B cell (primary cell): Measurements from ENCODE around the gene KCTD17. TPM values are rescaled to one million over a fixed set of nuclear protein-coding genes. Genes with fewer than 3 reads are reported as not detected.

Experiments
- polyA plus RNA-seq: library from polyadenylated mRNA; depleted of rRNA; stranded (reverse); fragments of >200 nt; gene quantifications from 2 replicates; pipeline ENCODE4 v1.2.3, GENCODE V29; 2012
- small RNA-seq: library from RNA; depleted of rRNA; stranded (forward); fragments of <200 nt; gene quantifications from one replicate; pipeline ENCODE3, GENCODE V24; 2012; ENCODE audit warnings: low replicate concordance, low read depth; ENCODE audit not compliant: insufficient read length
- total RNA-seq, 2 donors: library from RNA; stranded (reverse); fragments of 120-200 nt in 1 of 2; gene quantifications; 1 replicate in 1 of 2; 2 replicates in 1 of 2; pipeline versions ENCODE4 v1.2.3 to v1.2.4, GENCODE V29; 2013 to 2022

The KCTD17 gene
- total and polyA plus RNA-seq, 2 donors (not counting 1 experiment from before 2014, with no cell fraction given) = 29.0 to 41.3 TPM

Small RNA genes lying within 50 kb of the gene (small RNA-seq; reads per million reads assigned to genes)
- gene RF00019 = not detected

Other genes with a start within 250 kb of the KCTD17 start
- not detected in 2 replicates for gene PVALB, start 234.7 kb upstream of the KCTD17 start, total RNA-seq
- gene PVALB, start 234.7 kb upstream of the KCTD17 start, polyA plus RNA-seq = not detected in 2 replicates
- gene NCF4, start 190.7 kb upstream of the KCTD17 start, total RNA-seq = 117 and 118 TPM in 2 replicates
- 132 and 175 TPM in 2 replicates for gene NCF4, start 190.7 kb upstream of the KCTD17 start, polyA plus RNA-seq
- 39.7 and 41.2 TPM in 2 replicates for gene CSF2RB, start 138.1 kb upstream of the KCTD17 start, total RNA-seq
- 22.0 and 30.4 TPM in 2 replicates for gene CSF2RB, start 138.1 kb upstream of the KCTD17 start, polyA plus RNA-seq
- gene TST, start 32.3 kb upstream of the KCTD17 start, total RNA-seq = 5.9 and 6.2 TPM in 2 replicates
- gene TST, start 32.3 kb upstream of the KCTD17 start, polyA plus RNA-seq = 1.4 TPM in 2 replicates
- gene MPST, start 32.0 kb upstream of the KCTD17 start, total RNA-seq = 17.7 and 19.5 TPM in 2 replicates
- 11.2 and 13.7 TPM in 2 replicates for gene MPST, start 32.0 kb upstream of the KCTD17 start, polyA plus RNA-seq
- 0.15 TPM in 1 of 2 replicates, not detected in the other for gene TMPRSS6, start 58.0 kb downstream of the KCTD17 start, total RNA-seq
- 0.03 TPM in 1 of 2 replicates, not detected in the other for gene TMPRSS6, start 58.0 kb downstream of the KCTD17 start, polyA plus RNA-seq
- gene IL2RB, start 98.2 kb downstream of the KCTD17 start, total RNA-seq = 2.4 and 2.5 TPM in 2 replicates
- gene IL2RB, start 98.2 kb downstream of the KCTD17 start, polyA plus RNA-seq = 2.0 and 4.1 TPM in 2 replicates
- 18.3 and 18.5 TPM in 2 replicates for gene C1QTNF6, start 136.5 kb downstream of the KCTD17 start, total RNA-seq
- 30.3 and 33.9 TPM in 2 replicates for gene C1QTNF6, start 136.5 kb downstream of the KCTD17 start, polyA plus RNA-seq
- gene SSTR3, start 160.7 kb downstream of the KCTD17 start, total RNA-seq = 0.24 and 0.64 TPM in 2 replicates
- gene SSTR3, start 160.7 kb downstream of the KCTD17 start, polyA plus RNA-seq = 0.98 and 3.3 TPM in 2 replicates
- 249 and 273 TPM in 2 replicates for gene RAC2, start 192.5 kb downstream of the KCTD17 start, total RNA-seq
- 621 and 776 TPM in 2 replicates for gene RAC2, start 192.5 kb downstream of the KCTD17 start, polyA plus RNA-seq
- 92.2 and 98.0 TPM in 2 replicates for gene CYTH4, start 230.8 kb downstream of the KCTD17 start, total RNA-seq
- 154 and 194 TPM in 2 replicates for gene CYTH4, start 230.8 kb downstream of the KCTD17 start, polyA plus RNA-seq